IPS-18c (cell line): ENCODE data around the gene ADCY2.
A peak's percentile ranks its signal among the peaks of the same experiment; 100 is the strongest.
"Not testable (repeated sequence)": the region's sequence is repeated elsewhere in the genome, so short reads cannot be mapped to it uniquely, and the experiment has no call there.

Experiments used
- H3K4me3 ChIP-seq: 2 replicates; pipeline ENCODE4 v1.7.0; 2013; ENCODE audit warnings: low read depth, mild to moderate bottlenecking, low read length, moderate library complexity; ENCODE audit not compliant: insufficient read depth
- H3K9me3 ChIP-seq: one replicate; pipeline ENCODE4 v1.6.1; 2013; ENCODE audit warnings: mild to moderate bottlenecking, low read length, moderate library complexity; ENCODE audit not compliant: control insufficient read depth, insufficient read depth

The ADCY2 gene

DNA sequence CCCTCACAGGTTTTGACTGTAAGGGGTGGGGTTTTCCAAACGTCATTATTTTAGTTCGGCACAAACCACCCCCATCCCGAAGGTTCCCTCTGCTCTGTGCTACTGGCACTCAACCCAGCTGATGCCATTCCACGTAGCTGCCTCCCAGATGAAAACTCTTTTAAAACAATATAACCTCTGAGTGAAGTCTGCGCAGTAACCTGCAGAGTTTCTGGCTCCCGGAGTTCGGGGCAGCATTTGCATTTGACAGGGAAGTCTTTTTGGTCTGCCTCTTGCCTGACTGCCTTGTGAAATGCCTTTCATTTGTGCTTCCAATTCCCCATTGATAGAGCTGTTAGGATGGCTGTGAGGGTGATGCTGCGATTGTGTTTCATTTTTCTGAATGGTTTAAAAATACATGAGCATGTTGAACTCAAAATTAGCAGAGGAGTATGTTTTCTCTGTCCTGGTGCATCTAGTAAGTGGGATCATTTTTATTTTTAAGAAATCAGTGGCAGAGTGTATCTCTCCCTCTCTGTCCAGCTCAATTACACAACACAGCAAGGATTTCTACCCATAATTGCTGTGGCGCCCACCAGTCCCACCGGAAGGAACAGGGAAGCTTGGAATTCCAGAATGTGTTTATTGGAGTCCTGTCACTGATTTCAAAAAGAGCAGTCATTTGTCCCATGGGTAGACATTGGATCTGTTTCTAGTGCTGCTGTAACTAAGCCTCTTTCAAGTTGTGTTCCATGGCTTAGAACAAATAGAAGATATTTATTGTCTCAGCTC is 24.8 kb downstream of the ADCY2 start:
- peak overlapping the region; percentile 21; the same call in 1 of the 2 replicates for H3K4me3 ChIP-seq
- H3K9me3 ChIP-seq, result no peaks in the 10 kb centered on the region

DNA sequence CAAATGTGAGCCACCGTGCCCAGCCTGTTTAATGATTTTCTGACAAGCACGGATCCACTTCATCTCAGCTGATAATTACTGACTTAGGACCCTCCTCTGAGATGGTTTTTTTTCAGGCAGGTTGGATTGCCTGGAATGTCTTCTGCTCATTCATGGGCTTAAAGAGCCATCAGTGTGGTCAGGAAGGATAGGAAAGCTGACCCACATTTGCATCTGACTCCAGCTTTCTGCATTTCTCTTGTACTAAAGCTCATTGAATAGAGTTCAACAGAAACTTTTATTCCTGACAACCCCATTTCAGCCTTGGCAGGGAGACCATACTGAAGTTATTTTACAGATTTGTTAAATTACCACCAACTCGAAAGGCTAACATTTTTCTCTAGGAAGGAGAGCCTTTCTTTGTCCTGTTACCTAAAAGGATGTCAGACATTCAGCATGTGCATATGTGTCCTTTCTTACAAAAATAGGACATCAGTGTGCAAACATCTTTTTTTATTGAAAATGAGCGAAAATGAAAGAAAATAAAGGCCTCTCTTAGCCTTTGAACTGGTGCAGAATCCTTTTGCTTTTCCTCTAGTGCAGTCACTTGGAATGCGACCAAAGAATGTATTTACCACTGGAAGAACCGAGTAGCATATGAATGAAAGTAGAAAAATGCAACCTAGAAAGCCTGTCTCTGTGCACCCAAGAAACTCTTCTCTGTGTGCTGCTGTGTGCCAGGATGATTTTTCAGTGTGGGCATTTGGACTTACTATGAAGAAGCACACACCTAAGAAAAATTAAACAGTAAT is 26.6 kb downstream of the ADCY2 start:
- Histone ChIP-seq H3K4me3 (no peak overlapping the region), H3K9me3 (no peaks in the 10 kb centered on the region)

DNA sequence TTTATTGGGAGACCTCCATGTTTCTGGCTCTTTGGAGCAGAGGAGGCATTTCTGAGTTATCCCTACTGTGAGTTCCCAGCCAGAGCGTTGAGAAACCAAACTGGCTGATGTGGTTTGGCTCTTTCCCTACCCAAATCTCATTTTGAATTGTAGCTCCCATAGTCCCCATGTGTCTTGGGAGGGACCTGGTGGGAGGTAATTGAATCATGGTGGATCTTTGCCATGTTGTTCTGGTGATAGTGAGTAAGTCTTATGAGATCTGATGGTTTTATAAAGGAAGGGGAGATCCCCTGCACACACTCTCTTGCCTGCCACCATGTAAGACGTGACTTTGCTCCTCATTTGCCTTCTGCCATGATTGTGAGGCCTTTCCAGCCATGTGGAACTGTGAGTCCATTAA is 27.3 kb downstream of the ADCY2 start:
- not testable (repeated sequence) for H3K9me3 ChIP-seq, H3K4me3 ChIP-seq

DNA sequence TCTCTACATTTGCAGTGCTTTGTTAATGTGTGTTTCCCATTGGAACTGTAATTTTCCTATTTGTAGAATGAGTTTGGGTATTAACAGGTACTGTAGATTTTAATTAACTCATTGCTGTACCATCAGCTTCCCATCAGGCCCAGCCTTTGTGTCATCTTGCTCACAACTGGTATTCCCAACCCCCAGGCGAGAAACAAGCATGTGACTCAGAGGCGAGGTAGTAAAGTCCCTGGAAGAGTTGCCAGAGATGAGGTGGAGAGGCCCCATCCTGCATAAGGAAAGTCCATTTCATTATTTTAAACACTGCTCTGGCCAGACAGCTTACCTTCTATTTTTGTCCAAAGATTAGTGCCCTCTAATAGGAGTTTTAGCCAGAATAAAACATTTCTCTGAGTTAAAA is 29.9 kb downstream of the ADCY2 start:
- no peak overlapping the region for H3K4me3 ChIP-seq

DNA sequence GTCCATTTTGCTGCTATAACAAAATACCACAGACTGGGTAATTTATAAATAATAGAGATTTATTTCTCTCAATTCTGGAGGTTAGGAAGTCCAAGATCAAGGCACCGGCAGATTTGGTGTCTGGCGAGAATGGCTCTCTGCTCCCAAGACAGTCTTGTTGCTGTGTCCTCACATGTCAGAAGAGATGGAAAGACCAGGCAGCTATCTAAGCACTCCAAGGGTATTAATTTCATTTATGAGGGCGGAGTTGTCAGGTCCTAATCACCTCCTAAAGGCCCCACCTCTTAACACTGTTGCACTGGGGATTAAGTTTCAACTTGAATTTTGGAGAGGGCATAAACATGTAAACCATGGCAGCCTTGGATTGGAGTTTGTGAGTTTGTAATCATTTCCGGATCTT is 30.3 kb downstream of the ADCY2 start:
- Histone ChIP-seq H3K9me3 (no peaks in the 10 kb centered on the region), H3K4me3 (no peak overlapping the region)

More for the DNA sequence above, 29.9 kb downstream of the ADCY2 start:
- H3K9me3 ChIP-seq, result no peaks in the 10 kb centered on the region

DNA sequence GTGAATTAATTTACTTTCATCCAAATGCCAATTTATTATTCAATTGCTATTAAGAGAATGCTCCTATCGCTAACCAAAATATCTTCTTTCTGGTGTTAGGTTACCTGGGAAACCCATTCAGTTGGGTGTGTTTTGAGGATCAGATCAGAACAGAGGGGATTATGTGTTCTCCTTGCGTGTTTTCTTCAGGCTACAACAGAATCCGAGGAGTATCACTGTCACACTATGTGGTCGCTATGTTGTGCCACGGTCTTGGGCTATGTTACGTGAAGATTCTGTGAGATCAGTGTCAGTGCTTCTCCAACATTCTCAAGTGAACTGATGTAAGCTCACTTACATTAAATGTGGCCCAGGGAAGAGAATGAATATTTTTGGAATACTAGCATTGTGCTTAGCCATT is 39.0 kb downstream of the ADCY2 start:
- Histone ChIP-seq H3K9me3 (no peaks in the 10 kb centered on the region), H3K4me3 (no peak overlapping the region)

DNA sequence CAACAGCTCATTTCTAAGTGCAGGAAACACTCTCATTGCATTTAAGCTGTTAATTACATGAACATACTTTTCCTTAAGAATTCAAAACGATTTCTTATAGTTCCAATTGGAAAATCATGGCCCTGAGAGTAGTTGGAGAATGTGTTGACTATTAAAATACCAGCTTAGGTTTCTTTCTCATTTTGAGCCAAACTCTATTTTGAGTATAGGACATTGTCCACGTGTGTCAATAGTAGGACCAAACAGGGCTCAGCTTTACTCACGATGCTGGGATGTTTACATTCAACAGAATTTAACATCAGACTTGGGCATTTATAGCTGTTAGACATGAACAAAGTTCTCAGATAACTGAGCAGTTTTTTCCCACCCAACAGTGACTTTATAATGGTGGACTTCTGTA is 39.6 kb downstream of the ADCY2 start:
- H3K4me3 ChIP-seq, result no peak overlapping the region
- H3K9me3 ChIP-seq, result no peaks in the 10 kb centered on the region

DNA sequence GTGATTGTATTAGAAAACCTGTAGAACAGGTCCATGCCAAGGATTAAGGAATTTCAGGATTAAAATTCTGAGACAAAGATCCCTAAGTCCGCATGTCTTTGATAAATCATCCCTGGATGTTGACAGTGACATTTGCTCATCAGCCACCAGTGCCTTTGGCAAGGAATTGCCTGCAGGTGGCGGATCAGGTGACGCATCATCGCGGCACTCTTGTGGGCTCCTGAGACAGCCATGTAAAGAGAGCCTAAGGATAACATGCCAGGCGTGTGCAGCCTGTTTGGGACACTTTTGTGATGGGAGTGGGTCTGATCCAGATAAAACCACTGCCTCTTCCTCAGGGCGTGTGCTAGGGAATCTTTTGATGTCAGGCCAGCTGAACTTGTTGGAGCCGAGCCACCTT is 40.6 kb downstream of the ADCY2 start:
- no peaks in the 10 kb centered on the region for H3K9me3 ChIP-seq
- no peak overlapping the region for H3K4me3 ChIP-seq

DNA sequence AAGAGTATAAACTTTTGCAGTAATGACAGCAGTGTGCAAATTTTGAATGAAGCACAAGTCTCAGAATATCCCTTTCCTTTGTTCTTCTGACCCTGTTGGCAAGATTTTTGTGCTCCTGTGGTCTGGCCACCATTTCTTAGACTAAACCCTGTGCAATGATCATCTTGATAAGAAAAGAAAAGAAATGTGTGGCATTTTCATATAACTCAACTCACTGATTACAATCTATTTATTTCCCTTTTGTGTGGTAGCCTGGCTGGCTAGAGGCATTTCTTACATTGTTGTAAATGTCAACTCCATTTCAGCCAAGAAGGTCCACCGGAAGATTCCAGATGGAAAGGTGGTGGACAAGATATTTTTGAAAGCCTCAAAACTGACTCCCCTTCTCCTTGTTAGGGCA is 41.9 kb downstream of the ADCY2 start:
- Histone ChIP-seq H3K4me3 (no peak overlapping the region), H3K9me3 (no peaks in the 10 kb centered on the region)

DNA sequence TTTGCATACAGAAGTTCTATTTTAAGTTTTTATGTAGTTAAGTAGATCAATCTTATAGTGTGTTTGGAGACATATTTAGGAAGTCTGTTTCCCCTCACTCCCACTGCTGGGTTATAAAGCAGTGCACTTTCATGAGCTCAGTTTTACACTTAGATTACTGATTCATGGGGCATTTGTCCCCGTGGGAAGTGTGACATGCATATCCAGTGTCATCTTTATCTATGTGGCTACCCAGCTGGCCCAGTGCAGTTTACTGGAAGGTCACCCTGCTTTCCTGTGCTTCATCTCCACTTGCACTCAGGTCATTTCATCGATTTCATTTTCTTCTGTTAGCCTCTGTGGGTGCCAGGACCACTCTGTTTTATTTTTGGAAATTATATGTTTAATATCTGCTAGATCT is 49.1 kb downstream of the ADCY2 start:
- no peak overlapping the region for H3K4me3 ChIP-seq
- no peaks in the 10 kb centered on the region for H3K9me3 ChIP-seq

DNA sequence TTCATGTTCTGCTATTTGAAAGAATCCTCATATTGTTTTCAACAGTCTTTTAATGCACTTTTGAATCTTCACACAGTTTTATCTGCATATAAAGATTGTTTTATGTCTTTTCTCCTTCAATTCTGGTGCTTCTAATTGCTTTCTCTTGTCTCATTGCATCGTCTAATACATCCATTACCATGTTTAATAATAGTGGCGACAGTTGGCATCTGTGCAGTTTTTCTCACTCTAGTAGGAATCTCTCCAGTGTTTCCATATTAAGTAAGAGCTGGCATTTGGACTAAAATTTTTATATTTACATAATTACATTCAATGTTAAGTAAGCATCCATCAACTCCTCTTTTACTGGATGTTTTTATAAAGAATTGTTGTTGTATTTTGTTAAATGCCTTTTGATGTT is 49.9 kb downstream of the ADCY2 start:
- no peak overlapping the region for H3K4me3 ChIP-seq
- H3K9me3 ChIP-seq, result no peaks in the 10 kb centered on the region

DNA sequence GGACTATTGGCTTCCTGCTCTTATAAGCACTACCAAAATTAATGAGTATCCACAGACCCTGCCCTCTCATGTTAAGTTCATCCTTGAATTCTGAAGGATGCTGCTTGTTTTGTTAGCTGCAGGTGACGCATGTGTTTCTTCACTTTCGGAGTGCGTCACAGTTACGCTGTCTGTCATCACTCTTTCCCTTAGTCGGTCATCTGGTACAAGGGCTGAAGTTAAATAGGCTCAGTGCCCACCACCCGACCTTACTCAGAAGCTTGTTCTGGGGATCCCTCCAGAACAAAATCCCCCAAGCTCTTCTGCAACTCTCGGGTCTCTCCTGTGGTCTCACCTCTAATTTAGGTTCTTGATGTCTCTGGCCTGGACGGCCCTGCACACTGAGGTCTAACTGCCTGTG is 51.0 kb downstream of the ADCY2 start:
- Histone ChIP-seq H3K4me3 (no peak overlapping the region), H3K9me3 (no peaks in the 10 kb centered on the region)

DNA sequence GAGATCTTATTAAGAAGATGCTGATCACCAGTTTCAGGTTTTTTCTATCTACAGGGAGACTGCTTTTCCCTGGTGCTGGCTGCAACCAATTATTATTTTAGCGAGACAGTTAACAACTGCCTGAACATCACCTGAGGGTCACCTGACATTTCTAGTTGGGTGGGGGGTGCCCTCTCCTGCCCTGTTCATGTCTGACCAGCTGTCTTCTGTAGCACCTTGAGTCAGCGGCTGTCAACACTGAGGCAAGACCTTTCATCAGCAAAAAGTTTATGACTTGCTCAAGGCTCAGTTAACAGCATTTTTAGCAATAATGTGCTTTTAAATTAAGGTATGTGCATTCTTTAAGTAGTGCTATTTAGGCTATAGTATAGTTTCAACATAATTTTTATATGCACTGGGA is 58.0 kb downstream of the ADCY2 start:
- Histone ChIP-seq H3K4me3 (no peak overlapping the region), H3K9me3 (no peaks in the 10 kb centered on the region)

DNA sequence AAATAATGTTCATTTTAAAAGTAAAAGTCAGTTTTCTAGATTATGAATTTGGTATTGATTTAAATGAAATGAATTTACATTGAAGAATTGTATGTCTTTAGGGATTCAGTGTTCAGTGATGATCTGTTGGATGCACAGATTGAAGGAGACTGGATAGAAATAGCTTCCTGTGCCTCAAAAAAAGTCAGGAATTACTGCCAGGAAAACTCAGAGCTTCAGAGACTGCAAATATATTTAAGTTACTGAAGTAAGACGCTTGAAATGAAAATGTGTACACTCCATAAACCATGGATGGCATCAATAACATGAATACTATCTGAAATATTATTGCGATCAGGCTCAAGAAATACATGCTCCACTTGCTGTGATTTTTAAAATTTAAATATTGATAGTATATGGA is 60.3 kb downstream of the ADCY2 start:
- Histone ChIP-seq H3K9me3 (no peaks in the 10 kb centered on the region), H3K4me3 (no peak overlapping the region)

DNA sequence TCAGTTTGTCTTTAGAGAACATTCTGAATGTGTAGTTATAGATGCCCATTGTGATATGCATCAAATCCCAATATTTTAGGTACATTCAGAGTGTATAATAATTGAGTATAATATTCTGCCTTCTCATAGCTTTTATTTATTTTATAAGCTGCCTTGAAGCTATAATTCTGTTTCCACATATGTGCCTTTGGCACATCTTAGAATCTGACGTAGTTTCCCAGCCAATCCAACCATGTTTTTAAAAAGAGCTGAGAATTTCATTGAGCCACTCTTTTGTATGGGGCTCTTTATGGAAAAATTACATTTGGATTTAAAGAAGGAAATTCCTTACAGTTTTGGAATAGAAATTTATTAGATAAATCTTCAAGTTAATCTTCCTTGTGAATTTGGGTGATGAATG is 65.4 kb downstream of the ADCY2 start:
- no peak overlapping the region for H3K4me3 ChIP-seq
- H3K9me3 ChIP-seq, result no peaks in the 10 kb centered on the region

DNA sequence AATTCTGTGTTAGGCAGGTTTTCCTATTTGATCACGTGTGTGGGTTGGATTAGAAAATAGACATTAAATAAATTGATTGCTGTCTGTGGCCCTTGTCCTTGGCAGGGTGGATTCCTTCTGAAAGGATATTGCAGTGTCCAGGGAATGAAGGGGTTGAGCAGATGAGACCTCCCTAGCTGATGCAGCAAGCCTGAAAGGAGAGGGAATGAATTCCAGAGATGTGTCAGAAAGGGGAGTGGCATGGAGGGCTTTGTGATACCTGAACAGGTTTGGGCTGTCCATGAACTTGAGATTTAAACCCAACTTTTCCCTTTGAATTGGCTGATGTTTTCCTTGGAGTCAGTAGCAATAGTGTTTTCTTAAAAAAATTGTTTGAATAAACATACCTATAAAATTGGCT is 66.8 kb downstream of the ADCY2 start:
- H3K4me3 ChIP-seq, result no peak overlapping the region

DNA sequence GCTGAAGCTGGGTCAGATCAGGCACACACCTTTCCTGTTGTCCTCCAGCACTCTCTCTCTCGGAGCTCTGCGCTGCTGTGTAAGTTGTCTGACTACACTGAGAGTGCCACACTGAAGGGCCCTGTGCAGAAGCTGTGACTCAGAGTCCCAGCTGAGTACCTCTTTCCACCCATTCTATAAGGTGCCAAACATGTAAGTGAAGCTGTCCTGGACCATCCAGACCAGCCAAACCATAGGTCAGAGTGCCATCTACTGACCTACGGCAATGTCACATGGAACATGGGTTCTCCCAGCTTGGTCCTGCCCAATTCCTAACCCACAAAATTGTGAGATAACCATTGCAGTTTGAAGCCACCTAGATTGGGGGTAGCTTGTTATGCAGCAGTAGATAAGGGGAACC is 68.2 kb downstream of the ADCY2 start:
- H3K9me3 ChIP-seq, result no peaks in the 10 kb centered on the region
- H3K4me3 ChIP-seq, result no peak overlapping the region

More for the DNA sequence above, 66.8 kb downstream of the ADCY2 start:
- H3K9me3 ChIP-seq, result no peaks in the 10 kb centered on the region

DNA sequence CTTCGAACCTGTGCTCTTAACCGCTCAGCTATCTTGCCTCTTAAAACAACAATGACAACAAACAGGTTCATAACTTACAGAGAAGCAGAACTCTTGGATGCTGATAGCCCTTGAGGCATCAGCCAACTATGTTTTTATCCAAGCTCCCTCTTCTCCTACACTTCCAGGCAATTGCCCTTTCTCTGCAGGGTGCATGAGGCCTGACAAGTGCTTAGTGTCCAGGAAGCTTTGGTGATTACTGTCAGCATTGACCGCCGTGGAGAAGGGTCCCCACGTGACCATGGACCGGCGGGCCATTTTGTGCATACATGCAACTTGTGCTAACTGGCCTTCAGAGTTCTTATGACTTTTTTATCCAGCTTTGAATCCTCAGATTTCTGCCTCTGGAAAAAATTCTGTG is 71.2 kb downstream of the ADCY2 start:
- Histone ChIP-seq H3K4me3 (no peak overlapping the region), H3K9me3 (no peaks in the 10 kb centered on the region)
